Tibial nerve (tissue), 4 donors: Measurements from ENCODE around the gene ARID3A. TPM values are rescaled to one million over a fixed set of nuclear protein-coding genes. Genes with fewer than 3 reads are reported as not detected.

Experiments
- DNase-seq, 2 donors: peaks; one replicate each; pipeline ENCODE4 v3.0.0-alpha.2; 2019; ENCODE audit warnings: low spot score in 2 of 2
- H3K27ac ChIP-seq, 4 donors: fragments of 200-600 bp; sonication (generic) in 3 of 4; one replicate each; pipeline ENCODE4 v1.5.1; 2017 to 2019; ENCODE audit warnings: mild to moderate bottlenecking in 1 of 4
- H3K27me3 ChIP-seq, 2 donors: fragments of 200-600 bp; sonication (generic) in 1 of 2; one replicate each; pipeline versions ENCODE4 v1.5.1 to v1.6.0; 2017 to 2019
- H3K36me3 ChIP-seq, 3 donors: fragments of 200-600 bp; sonication (generic); one replicate each; pipeline ENCODE4 v1.5.1; 2018 to 2019
- H3K4me1 ChIP-seq, 4 donors: fragments of 200-600 bp; sonication (generic) in 3 of 4; one replicate each; pipeline ENCODE4 v1.5.1; 2017 to 2019
- H3K4me3 ChIP-seq, 4 donors: fragments of 200-600 bp; sonication (generic) in 3 of 4; one replicate each; pipeline ENCODE4 v1.5.1; 2017 to 2019; ENCODE audit warnings: mild to moderate bottlenecking in 1 of 4, moderate library complexity in 1 of 4
- H3K9me3 ChIP-seq, 4 donors: fragments of 200-600 bp; sonication (generic) in 3 of 4; one replicate each; pipeline ENCODE4 v1.5.1; 2017 to 2019
- EP300 ChIP-seq, 2 donors: sonication (generic); formaldehyde crosslinking; IDR thresholded peaks; one replicate each; pipeline ENCODE4 v1.6.1; 2017; ENCODE audit warnings: antibody characterized with exemption in 2 of 2, mild to moderate bottlenecking in 1 of 2
- POLR2A ChIP-seq, 2 donors: fragments of 450-650 bp; IDR thresholded peaks; one replicate each; pipeline ENCODE4 v1.6.1; 2017; ENCODE audit warnings: antibody characterized with exemption in 2 of 2, mild to moderate bottlenecking in 2 of 2, moderate library complexity in 2 of 2
- WGBS, 2 donors: methylation state at CpG; one replicate each; pipeline ENCODE4 v1.1.5; 2018; 5-methylcytosine and 5-hydroxymethylcytosine counted together
- total RNA-seq, 4 donors: library from RNA; depleted of rRNA; stranded (reverse); fragments of >200 nt; gene quantifications; one replicate each; pipeline ENCODE4 v1.1.0, GENCODE V29; 2016
- TF ChIP-seq, protein P1 (sequence below), 5 experiments: fragments of 200-600 bp in 3 of 5; fragments of 450-650 bp in 2 of 5; sonication (generic) in 3 of 5; IDR thresholded peaks; one replicate each; pipeline ENCODE4 v1.5.1; 2016 to 2019; ENCODE audit warnings: antibody characterized with exemption in 5 of 5, mild to moderate bottlenecking in 3 of 5, moderate library complexity in 2 of 5

ARID3A gene
- total RNA-seq, 4 donors from 2014 or later: 8.1 to 15.3 (median 12.5) TPM

DNA sequence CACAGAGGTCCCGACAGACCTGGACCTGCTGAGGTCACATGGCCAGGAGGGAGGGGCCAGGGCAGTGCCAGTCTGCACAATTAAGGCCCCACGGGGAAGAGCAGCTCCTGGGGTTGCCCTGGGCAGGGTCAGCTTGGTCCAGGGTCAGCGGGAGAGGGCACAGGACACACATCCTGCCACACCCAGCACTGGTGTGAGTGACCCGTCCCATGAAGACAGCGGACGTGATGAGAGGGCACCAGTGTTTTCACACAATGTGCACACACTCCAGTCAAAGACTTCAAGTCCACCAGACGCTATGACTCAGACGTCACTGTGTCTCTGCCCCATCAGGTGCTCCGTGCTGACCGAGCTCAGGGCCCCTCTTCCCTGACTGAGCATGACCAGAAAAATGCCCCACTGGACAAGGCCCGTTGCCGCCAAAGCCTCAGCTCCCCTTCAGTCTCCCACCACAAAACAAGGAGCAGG lies 90.8 kb downstream of the ARID3A start:
- Histone ChIP-seq H3K36me3 (peaks cover 0 to 31% (median 12%) of the 10 kb centered on the region in 3 donors), H3K9me3 (no peaks in the 10 kb centered on the region), H3K4me3 (no peak overlapping the region), H3K4me1 (peaks cover 0 to 76% (median 56%) of the 10 kb centered on the region in 4 donors), H3K27me3 (no peaks in the 10 kb centered on the region), H3K27ac (peak overlapping the region in 3 of 4 donors; percentile 64 to 82 (median 79))
- TF ChIP-seq EP300 (IDR thresholded peaks at IDR 0.05) (no peak), POLR2A (IDR thresholded peaks at IDR 0.05) (no peak)
- TF ChIP-seq, protein P1, sequence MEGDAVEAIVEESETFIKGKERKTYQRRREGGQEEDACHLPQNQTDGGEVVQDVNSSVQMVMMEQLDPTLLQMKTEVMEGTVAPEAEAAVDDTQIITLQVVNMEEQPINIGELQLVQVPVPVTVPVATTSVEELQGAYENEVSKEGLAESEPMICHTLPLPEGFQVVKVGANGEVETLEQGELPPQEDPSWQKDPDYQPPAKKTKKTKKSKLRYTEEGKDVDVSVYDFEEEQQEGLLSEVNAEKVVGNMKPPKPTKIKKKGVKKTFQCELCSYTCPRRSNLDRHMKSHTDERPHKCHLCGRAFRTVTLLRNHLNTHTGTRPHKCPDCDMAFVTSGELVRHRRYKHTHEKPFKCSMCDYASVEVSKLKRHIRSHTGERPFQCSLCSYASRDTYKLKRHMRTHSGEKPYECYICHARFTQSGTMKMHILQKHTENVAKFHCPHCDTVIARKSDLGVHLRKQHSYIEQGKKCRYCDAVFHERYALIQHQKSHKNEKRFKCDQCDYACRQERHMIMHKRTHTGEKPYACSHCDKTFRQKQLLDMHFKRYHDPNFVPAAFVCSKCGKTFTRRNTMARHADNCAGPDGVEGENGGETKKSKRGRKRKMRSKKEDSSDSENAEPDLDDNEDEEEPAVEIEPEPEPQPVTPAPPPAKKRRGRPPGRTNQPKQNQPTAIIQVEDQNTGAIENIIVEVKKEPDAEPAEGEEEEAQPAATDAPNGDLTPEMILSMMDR (IDR thresholded peaks at IDR 0.05): no peak
- DNase-seq: no peak
- WGBS, 2 donors: 19 to 33% methylated on average over 5 to 12 of the region's 12 CpGs

DNA sequence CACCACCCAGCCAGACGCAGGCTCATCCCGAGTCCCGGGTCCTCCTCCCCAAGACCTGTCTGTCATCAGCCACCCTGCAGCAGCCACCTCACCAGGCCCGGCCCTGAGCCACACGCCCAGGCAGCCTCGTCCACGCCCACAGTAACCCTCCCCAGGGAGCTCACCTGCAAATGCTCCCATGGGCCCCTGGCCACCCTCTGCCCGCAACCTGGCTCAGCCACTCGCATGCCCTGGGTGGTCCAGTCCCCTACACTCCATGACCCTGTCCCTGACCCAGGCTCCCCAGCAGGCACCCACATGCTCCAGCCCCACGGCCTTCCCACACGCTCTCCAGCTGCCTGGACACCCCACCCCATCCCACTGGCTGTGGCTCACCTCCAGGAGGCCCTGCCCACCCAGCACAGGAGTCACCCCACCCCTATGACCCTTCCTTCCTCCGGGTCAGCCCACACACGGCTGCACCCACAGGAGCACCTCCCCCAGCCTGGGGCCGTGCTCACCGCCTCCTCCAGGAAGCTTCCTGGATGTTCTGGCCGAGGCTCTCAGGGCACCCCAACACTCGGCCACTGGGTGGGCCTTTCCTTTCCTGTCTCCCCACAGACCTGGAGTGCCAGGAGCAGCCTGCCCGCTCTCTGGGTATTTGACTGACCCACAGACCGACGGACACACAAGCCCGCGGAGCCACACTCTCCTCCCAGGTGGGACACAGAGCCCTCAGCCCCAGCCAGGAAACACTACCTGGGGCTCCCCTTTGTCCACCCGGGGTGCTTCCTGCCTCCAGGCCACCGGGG lies 91.5 kb downstream of the ARID3A start:
- H3K27ac ChIP-seq: peak overlapping the region in 3 of 4 donors; percentile 64 to 82 (median 79)
- H3K4me1 ChIP-seq: peaks cover 0 to 83% (median 61%) of the 10 kb centered on the region in 4 donors
- no peaks in the 10 kb centered on the region for H3K27me3 ChIP-seq
- H3K36me3 ChIP-seq: peaks cover 0 to 25% (median 7%) of the 10 kb centered on the region in 3 donors
- WGBS, 2 donors: 49 to 59% methylated on average over 17 to 24 of the region's 24 CpGs
- peak overlapping the region in 1 of 4 donors; percentile 19 for H3K4me3 ChIP-seq
- no peak for DNase-seq
- no peaks in the 10 kb centered on the region for H3K9me3 ChIP-seq
- TF ChIP-seq EP300 (IDR thresholded peaks at IDR 0.05) (no peak), POLR2A (IDR thresholded peaks at IDR 0.05) (no peak)
- TF ChIP-seq, protein P1 (IDR thresholded peaks at IDR 0.05): no peak

DNA sequence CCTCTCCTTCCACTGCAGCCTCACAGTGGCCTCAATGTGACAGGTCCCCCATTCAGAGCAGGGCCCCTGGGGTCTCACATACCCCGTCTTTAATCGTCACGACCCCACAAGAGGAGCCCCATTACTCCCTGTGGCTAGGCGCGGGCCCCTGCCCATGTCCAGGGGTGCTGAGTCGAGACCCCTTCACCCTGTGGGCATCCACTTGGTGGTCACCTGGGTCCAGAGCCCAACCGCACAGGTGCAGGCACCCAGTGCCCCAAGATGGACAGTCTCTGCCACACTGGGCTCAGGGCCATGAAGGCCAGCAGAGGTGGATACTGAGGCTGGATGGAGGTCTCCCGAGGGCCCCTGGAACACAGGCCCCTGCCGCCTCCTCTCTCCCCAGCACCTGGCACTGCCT lies 92.1 kb downstream of the ARID3A start:
- H3K27me3 ChIP-seq: no peaks in the 10 kb centered on the region
- WGBS, 2 donors: 74 to 94% methylated on average over 6 to 7 of the region's 9 CpGs
- peaks cover 0 to 89% (median 61%) of the 10 kb centered on the region in 4 donors for H3K4me1 ChIP-seq
- peaks cover 0 to 19% (median 6%) of the 10 kb centered on the region in 3 donors for H3K36me3 ChIP-seq
- no peak for TF ChIP-seq EP300 (IDR thresholded peaks at IDR 0.05)
- TF ChIP-seq, protein P1 (IDR thresholded peaks at IDR 0.05): no peak
- TF ChIP-seq POLR2A (IDR thresholded peaks at IDR 0.05): no peak
- H3K9me3 ChIP-seq: no peaks in the 10 kb centered on the region
- DNase-seq: no peak
- H3K27ac ChIP-seq: peak overlapping the region in 3 of 4 donors; percentile 64 to 82 (median 79)
- H3K4me3 ChIP-seq: no peak overlapping the region

DNA sequence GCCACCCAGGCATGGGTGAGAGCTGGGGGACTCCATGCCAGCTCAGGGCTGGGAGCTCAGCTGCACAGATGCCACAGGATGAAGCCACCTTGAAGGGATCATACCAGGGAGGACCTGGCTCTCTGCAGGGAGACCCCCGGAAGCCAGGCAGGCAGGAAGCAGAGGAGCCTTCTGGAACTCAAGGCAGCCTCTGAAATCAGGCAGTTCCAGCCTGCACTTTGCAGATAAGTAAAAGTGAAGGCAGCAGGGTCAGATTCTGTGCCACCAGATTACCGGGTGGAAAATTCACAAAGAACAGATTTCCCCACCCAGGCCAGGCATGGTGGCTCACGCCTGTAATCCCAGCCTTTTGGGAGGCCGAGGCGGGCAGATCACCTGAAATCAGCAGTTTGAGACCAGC lies 92.6 kb downstream of the ARID3A start:
- Histone ChIP-seq H3K36me3 (peaks cover 0 to 14% (median 1%) of the 10 kb centered on the region in 3 donors), H3K4me3 (no peak overlapping the region), H3K4me1 (peaks cover 0 to 92% (median 61%) of the 10 kb centered on the region in 4 donors), H3K9me3 (no peaks in the 10 kb centered on the region), H3K27me3 (no peaks in the 10 kb centered on the region), H3K27ac (peak overlapping the region in 1 of 4 donors; percentile 79)
- 78 to 80% methylated on average over 5 of the region's 5 CpGs for WGBS, 2 donors
- no peak for DNase-seq
- TF ChIP-seq POLR2A (IDR thresholded peaks at IDR 0.05): no peak
- TF ChIP-seq EP300 (IDR thresholded peaks at IDR 0.05): no peak
- TF ChIP-seq, protein P1 (IDR thresholded peaks at IDR 0.05): no peak
